DMS114 treated with DMSO at 0.1 percent for 48 hours (cell line): ENCODE results near the gene ADAMTS10.
"Not testable (repeated sequence)": the region's sequence is repeated elsewhere in the genome, so short reads cannot be mapped to it uniquely, and the experiment has no call there.

ENCODE experiments used
- DNase-seq: peaks from one replicate; lab custom pipeline; 2025; ENCODE audit not compliant: unreplicated experiment; lab: John Stamatoyannopoulos, UW

ADAMTS10 gene

DNA sequence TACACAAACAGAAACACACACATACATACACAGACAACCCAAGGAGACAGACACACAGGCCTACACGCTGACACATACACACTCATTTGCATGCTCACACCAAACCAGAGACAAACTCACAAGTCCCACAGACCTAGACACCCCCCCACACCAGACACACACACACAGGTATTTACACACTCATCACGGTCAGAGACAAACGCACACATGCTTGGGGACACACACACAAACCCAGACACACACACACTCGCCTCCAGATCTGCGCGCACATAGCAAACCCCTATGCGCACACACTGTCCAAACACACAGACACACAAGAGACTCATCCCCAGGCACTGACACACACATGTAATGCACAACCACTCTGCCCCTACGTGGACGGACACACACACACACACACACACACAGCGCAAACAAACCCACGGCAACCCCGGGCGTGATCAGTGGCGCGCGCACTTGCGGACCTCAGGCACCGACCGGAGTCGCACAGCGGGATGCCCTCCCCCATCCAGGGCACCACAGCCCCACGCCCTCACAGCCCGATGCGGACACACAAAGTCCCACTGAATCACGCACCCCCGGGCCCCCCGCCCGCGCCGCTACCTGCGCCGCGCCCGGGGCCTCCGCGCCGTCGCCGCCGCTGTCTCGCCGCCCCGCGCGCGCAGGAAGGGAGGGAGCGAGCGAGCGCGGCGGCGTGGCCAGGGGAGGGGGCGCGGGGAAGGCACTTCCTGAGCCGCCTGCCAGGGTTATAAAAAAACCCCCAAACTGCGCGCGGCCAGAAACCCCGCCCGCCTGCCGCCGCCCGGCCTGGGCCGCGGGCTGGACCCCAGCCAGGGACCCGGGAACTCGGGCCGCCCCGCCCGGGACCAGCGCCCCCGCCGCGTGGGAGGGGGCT is at the start of gene ADAMTS10:
ADAMTS10 (minus strand) TSS at position 675 of the 895 bp plus-strand sequence. CDS start 5,005 bp downstream, outside the sequence.
- DNase-seq = no peak

DNA sequence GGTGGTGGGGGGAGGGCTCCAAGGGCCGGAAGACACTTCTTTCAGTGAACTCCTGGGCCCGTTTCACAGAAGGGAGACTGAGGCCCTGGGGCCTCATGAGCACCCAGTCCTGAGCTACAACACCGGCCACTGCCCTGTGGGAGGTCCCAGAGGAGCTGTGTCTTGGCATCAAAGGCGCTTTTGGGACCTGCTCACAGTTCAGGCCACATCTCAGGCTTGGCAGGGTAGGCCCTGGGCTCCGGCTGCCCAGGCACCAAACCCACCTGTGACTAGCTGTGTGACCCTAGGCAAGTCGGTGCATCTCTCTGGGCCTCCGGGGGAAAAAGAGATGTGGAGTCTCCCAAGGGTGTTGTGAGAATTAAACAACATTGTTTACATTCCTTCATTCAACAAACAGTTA is 49.4 kb upstream of the ADAMTS10 start:
- DNase-seq = no peak

DNA sequence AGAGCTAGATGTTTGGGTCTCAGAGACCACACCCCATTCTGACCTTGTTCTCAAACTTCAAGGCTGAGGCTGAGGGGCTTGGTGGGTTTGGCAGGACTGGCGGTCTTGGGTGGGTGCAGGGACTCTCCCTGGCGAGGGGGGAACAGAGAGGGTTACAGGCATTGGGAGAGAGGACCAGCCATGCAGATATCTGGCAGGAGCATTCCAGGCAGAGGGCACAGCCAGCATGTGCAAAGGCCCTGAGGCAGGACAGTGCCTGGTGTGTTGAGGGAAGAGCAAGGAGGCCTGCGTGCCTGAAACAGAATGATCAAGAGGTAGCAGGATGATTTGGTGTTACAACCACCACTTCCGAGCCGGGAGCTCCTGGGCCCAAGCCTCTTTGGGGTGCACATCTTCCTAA is 47.4 kb upstream of the ADAMTS10 start:
- no peak for DNase-seq

DNA sequence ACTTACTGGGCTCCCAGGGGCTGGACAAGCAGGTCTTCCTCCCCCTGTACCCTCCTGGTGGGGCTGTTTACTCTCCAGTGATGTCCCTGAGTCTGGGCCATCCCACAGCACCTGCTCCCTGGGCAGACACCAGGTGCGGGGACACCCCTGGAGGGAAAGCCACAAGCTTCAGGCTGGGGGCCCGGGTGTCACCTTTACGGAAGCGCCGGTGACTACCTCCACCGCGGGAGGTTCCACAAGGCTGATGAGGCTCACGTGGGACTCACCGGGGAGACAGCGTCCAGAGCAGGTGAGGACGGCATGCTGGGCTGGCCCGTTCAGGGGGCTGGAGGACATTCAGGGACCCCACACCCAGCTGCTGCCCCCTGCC is 44.8 kb upstream of the ADAMTS10 start:
- no peak for DNase-seq

DNA sequence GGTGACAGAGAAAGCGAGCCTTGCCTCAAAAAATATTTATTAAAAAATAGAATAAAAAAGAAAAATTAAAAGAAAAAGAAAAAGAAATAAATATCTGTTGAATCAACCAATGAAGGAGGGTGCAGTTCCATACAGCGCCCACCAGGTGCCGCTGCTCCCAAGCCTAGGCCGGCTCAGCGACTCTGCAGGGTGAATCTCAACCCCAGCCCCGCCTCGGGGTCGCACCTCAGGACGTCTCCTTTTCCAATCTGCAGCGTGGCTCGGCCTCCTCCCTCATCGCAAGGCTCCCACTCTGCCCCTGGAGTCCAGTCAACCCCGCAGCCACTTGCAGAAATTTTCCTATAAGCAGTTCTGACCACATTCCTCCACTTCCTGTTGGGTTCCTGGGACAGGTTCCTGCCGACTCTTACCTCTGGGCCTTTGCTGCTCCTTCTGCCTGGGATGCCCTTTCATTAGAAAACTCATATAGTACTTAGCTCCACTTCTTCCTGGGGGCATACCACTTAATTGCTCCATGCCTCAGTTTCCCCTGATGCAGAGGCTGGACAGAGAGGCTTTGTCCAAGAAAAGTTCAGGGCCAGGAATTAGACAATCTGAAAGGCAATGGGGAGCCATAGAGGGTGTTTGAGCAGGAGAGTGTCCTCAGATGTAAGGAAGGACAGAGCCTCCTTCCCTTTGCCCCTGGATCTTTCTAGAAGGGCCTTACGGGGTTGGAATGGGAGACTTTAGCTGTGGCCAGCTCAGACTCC is 44.2 kb upstream of the ADAMTS10 start:
- no peak for DNase-seq

DNA sequence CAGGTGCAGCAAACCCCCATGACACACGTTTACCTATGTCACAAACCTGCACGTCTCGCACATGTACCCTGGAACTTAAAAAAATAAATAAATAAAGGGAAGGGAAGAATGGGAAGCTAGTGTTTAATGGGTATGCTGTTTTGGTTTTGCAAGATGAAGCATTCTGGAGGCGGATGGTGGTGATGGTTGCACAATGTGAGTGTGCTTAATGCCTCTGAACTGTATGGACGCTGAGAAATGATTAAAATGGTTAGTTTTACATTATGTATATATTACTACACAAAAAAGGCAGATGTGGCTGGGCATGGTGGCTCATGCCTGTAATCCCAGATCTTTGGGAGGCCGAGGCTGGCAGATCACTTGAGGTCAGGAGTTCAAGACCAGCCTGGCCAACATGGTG is 37.7 kb upstream of the ADAMTS10 start:
- no peak for DNase-seq

DNA sequence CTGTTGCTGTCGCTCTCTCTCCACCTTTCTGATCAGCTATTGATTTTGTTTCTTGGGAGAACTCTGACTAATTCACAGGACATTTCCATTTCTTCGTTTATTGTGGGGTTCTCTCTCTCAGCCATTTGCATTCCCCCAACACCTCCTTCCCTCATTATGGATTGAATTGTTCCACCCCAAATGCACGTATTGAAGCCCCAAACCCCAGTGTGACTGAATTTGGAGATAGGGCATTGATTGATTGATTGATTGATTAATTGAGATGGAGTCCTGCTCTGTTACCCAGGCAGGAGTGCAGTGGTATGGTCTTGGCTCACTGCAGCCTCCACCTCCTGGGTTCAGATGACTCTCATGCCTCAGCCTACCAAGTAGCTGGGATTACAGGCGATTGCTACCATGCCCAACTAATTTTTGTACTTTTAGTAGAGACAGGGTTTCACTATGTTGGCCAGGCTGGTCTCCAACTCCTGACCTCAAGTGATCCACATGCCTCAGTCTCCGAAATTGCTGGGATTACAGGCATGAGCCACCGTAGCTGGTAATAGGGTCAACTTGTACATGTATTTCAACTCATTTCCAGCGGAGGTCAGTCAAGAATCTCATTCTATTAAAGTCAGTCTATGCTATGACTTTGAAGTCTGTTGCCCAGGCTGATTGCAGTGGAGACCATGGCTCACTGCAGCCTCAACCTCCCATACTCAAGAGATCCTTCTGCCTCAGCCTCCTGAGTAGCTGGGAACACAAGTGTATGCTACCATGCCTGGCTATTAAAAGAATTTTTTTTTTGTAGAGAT is 33.5 kb upstream of the ADAMTS10 start:
- DNase-seq = no peak

DNA sequence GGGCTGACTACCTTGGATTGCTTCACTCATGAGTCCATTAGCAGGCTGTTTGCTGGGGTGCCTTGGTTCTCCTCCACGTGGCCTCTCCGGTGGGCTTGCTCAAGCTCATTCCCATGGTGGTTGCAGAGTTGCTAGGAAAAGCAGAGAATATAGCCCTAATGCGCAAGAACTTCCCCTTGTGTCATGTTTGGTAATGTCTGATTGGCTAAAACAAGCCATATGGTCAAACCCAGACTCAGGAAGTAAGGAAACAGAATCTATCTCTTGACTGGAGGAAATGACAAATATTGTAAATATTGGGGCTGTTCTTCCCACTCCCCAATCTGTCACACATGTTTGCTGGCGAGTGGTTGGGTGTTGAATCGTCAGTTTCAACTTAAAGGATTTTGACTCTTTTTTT is 32.0 kb upstream of the ADAMTS10 start:
- DNase-seq = no peak

DNA sequence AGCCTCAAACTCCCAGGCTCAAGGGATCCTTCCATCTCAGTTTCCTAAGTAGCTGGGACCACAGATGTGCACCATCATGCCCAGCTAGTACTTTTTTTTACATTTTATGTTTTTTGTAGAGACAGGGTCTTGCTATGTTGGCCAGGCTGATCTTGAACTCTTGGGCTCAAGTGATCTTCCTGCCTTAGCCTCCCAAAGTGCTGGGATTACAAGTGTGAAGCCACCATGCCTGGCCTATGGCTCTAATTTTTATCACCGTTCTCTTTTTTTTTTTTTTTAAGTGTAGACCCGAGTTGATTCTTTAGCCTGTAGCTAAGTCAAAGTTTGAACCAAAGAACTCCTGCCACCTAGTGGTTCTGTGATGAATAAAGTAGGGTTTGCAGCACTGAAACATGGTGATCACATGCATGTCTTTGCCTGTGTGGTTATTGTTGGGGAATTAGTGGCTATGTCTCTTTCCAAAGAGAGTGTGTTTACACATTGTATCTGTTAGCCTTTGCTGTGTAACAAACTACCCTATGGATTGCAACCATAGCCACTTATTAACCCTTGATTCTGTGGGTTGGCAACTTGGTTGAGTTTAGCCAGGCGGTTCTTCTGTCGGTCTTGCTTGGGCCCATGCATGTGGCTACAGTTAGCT is 31.5 kb upstream of the ADAMTS10 start:
- DNase-seq = no peak

DNA sequence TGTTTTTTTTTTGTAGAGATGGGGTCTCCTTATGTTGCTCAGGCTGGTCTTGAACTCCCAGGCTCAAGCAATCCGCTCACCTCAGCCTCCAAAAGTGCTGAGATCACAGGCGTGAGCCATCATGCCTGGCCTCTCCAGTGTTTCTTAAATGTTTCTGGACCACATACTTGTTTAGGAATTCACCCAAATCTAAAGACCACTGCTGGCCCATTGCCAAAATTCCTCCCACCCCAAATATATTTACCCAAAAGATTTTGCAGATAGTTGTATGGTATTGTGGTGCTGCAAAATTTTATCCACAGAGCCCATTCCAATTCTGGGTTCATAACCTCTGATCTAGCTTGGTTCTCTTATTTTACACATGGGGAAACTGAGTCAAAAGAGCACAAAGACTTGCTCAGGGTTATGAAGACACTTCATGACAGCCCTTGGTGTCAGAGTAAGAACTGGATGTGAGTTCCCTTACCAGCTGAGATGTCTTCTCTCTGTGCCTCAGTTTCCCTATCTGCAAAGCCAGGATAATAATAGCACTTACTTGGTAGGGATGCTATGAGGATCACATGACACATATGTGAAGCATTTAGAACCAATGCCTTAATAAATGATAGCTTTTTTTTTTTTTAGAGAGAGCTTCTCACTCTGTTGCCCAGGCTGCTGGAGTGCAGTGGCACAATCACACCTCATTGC is 30.8 kb upstream of the ADAMTS10 start:
- no peak for DNase-seq

DNA sequence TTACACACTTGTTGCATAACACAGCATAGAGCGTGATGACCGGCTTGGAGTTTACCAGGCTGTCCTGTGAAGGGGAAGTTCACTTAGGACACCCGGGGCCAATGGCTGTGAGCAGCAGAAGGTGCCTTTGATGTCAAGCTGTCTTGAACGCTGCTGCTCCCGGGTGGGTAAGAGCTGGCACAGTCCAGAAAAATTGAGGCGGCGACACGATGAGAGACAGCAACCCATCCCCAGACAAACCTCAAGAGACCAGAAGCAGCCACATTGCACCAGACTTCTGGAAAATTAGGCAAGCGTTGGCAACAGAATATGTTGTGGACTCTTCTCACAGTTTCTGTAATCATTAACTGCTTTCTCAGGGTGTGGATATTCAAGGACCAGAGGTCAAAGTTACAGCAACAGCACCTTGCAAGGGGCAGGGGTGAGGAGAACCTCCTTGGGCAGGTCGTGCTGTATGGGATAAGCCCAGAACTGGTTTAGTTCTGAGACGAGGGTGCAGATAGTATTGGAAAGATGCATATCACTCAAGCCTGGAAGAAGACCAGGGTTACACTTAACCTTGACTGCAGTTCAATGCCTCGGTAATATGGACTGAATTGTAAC is 30.0 kb upstream of the ADAMTS10 start:
- no peak for DNase-seq

DNA sequence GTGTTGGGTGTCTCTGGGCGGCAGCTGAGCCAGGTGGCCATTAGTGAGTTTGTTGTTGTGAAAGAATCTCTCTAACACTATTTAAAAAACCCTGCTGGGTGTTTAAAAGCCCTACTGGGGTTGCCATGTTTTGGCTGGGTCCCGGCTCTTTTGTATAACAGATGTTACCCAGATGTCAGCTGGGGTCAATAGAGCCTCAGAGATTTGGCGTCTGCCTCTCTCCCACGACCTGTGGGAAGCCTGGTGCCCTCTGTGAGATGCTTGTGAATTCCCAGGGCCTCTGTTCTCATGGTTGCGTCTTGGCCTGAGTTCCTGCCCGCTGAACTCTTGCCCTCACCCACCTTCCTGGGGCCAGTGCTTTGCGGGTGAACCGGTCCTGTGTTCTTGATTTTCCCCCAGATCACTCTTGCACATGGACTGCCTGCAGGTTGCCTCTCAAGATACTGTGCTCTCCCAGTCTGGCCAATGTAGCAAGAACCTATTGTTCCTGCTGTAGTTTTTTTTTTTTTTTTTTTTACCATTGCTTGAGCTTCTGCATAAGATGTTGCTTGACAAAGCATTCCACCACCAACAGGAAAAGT is 29.4 kb upstream of the ADAMTS10 start:
- no peak for DNase-seq

DNA sequence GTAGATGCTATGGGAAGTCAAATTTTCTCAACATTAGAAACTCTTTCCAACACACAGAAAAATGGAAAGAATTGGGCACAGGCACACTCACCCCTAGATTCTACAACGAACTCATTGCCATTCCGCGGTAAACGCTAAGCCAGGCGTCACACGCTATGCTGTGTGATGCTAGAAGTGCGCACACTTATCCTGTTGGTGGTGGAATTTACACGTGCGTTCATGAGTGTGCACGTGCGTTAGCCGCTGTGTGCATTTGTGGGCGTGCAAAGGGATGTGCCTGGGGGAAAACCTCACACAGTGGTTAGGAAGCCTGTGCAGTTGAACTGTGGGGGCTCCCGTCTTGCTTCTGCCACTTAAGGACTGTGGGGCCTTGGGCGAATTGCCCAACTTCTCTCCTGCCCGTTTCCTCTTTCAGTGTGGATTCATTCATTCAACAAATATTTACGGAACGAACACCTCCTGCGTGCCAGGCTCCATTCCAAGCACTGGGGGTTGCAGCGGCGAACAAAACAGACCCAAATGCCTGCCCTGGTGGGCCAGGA is 27.6 kb upstream of the ADAMTS10 start:
- DNase-seq = no peak

DNA sequence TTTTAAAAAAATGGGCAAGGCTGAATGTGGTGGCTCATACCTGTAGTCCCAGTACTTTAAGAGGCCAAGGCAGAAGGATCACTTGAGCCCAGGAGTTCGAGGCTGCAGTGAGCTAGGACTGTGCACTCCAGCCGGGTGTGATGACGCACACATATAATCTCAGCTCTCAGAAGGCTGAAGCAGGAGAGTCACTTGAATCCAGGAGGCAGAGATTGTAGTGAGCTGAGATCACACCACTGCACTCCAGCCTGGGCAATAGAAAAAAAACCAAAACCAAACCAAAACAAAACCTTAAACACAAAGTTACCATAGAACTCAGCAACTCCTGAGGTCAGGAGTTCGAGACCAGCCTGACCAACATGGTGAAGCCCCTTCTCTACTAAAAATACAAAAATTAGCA is 26.6 kb upstream of the ADAMTS10 start:
- DNase-seq = not testable (repeated sequence)

DNA sequence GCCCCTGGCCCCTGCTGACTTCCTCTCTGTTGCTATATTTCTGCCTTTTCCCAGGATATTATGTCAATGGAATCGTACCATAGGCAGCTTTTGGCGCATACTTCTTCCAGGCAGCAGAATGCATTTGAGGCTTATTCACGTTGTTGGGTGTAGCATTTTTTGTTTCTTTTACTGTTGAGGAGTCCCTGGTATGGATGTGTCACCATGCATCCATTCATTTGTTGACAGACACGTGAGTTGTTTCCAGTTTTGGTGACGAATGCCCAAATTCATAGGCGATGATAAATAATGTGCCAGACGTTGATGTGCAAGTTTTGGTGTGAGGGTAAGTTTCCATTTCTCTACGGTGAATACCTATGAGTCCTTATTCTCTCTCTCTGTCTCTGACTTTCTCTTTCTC is 24.9 kb upstream of the ADAMTS10 start:
- no peak for DNase-seq

DNA sequence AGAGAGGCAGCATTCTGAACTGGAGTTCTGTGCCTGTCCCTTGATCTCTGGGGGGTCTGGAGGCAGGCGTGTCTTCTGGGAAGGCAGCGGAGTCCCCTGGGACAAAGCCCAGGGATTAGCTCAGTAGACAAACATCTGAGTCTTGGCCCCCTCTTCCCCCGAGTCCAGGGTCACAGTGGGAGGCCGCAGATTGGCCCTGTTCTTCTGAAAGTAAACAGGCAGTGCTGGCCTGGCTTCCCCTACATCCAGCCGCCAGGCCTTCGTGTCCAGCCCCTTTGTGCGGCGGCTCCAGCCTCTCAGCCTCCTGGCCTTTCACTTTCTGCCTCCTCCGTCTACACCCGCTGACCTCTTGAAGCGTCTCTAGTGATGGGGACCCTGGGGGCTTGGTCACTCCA is 20.9 kb upstream of the ADAMTS10 start:
- no peak for DNase-seq

DNA sequence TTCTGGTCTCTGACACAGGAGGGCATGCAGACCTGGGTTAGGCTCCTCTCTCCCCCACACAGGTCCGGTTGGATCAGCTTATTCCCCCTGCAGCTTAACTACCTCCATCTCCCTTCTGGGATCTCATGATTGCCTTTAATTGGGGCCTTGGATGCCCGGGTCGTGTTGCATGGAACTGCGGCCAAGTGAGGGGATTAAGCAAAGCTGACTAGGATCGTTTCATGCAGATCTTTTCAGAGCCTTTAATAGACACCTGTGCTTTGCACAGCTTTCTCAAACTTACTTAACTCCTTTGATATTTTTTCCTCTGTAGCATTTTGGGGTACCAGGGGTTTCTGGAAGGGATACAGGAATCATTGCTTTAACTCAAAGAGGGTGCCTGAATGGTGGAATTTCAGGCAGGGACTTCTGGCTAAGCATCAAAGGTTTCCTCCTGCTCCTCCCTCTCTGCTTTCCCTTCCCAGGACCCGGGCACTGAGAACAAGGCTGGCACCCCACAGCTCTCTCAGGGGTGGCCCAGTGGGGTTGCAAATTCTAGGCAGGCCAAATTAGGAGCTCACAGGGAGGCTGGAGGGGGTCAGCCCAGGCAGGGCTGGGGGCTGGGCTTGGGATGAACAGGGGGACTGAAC is 20.4 kb upstream of the ADAMTS10 start:
- no peak for DNase-seq

DNA sequence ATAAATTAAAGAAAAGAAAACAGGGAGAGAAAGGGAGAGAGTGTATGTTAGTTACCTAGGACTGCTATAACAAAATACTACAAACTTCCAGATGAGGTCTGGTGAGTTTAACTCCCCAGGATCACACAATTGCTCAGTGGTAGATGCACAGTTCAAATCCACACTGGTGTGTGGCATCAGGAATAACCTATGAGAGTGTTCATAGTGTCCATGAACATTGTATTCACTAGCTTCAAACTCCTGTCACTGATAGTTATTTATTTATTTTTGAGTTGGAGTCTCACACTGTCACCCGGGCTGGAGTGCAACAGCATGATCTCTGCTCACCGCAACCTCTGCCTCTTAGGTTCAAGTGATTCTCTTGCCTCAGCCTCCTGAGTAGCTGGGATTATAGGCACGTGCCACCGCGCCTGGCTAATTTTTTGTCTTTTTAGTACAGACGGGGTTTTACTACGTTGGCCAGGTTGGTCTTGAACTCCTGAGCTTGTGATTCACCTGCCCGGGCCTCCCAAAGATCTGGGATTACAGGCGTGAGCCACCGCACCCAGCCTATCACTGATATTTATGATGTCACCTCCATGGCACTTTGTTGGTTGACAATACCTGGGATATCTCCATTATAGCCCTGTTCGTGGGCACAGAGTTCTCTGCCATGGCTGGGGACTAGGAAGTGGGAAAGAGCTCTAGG is 19.6 kb upstream of the ADAMTS10 start, which contains the start of gene NFILZ:
NFILZ (plus strand) TSS at position 638 of the 688 bp plus-strand sequence. CDS start 46,133 bp downstream, outside the sequence.
- DNase-seq = no peak
